ENCODE measurements around the gene ASS1. TPM values are rescaled to one million over a fixed set of nuclear protein-coding genes. Genes with fewer than 3 reads are reported as not detected.

Gene ASS1
- polyA plus RNA-seq, 2 of the 4 experiments (the other 2 are of a cell fraction): 11.3 to 32.5 TPM

GRCh38 chr9:130491830-130492482 is 47.2 kb downstream of the ASS1 start:
- ATAC-seq: no peak
- peaks cover 14% of the 10 kb centered on the region for H3K9me3 ChIP-seq
- no peaks in the 10 kb centered on the region for H3K4me1 ChIP-seq
- CTCF ChIA-PET: interaction anchor here (0.7 to 1.0 kb wide), 5 partner anchors 29 to 248 kb away, joined by 3 read pairs; no protein-coding TSS in a partner anchor
- TF ChIP-seq RARB (CRISPR knock-in tag; IDR thresholded peaks at IDR 0.05) (no peak), GATA3 (IDR thresholded peaks at IDR 0.05; ENCODE audit: borderline replicate concordance) (no peak)
- H3K27ac ChIP-seq: no peak overlapping the region
- 87% methylated on average over 15 of the region's 15 CpGs for WGBS (ENCODE audit: missing lambda C conversion rate)
- FAIRE-seq: no peak
- no peak overlapping the region for H3K4me3 ChIP-seq
- no peak overlapping the region for H3K4me2 ChIP-seq
- DNase-seq (ENCODE audit: low read depth in 1 of 2, low spot score in 1 of 2): no peak
- POLR2A ChIA-PET: no interaction called here

GRCh38 chr9:130493021-130493420 is 48.3 kb downstream of the ASS1 start:
- ATAC-seq (no peak), FAIRE-seq (no peak), DNase-seq (ENCODE audit: low read depth in 1 of 2, low spot score in 1 of 2) (no peak)
- Histone ChIP-seq H3K4me2 (no peak overlapping the region), H3K4me3 (no peak overlapping the region), H3K4me1 (no peaks in the 10 kb centered on the region), H3K27ac (no peak overlapping the region), H3K9me3 (peaks cover 14% of the 10 kb centered on the region)
- CTCF ChIA-PET: interaction anchor here (0.7 to 1.1 kb wide), 5 partner anchors 10 to 250 kb away, joined by 3 read pairs; no protein-coding TSS in a partner anchor
- whole genome bisulfite sequencing (ENCODE audit: missing lambda C conversion rate): 63% methylated on average over 7 of the region's 7 CpGs
- POLR2A ChIA-PET: no interaction called here
- TF ChIP-seq CBX2 (IDR thresholded peaks at IDR 0.05; ENCODE audit: borderline replicate concordance, low read depth) (no peak), EP300 (IDR thresholded peaks at IDR 0.05) (no peak), HMGXB4 (CRISPR knock-in tag; IDR thresholded peaks at IDR 0.05; ENCODE audit: borderline replicate concordance) (no peak), FOSL2 (IDR thresholded peaks at IDR 0.05) (no peak), FOSL2 (CRISPR knock-in tag; IDR thresholded peaks at IDR 0.05) (no peak), RFX5 (IDR thresholded peaks at IDR 0.05) (no peak), NFE2L2 (conservative IDR thresholded peaks at IDR 0.05; ENCODE audit: low read length) (no peak), RARB (CRISPR knock-in tag; IDR thresholded peaks at IDR 0.05) (no peak), PBX3 (IDR thresholded peaks at IDR 0.05) (no peak), ZNF302 (CRISPR knock-in tag; IDR thresholded peaks at IDR 0.05) (no peak), JUNB (IDR thresholded peaks at IDR 0.05) (no peak), RNF2 (IDR thresholded peaks at IDR 0.05; ENCODE audit: borderline replicate concordance, low read depth) (no peak), HOXB5 (CRISPR knock-in tag; IDR thresholded peaks at IDR 0.05) (no peak), ZFP36 (IDR thresholded peaks at IDR 0.05; ENCODE audit: borderline replicate concordance, partially characterized antibody) (no peak), POLR2A (IDR thresholded peaks at IDR 0.05; ENCODE audit: low read length) (no peak), ZC3H11A (IDR thresholded peaks at IDR 0.05) (no peak)

DNA sequence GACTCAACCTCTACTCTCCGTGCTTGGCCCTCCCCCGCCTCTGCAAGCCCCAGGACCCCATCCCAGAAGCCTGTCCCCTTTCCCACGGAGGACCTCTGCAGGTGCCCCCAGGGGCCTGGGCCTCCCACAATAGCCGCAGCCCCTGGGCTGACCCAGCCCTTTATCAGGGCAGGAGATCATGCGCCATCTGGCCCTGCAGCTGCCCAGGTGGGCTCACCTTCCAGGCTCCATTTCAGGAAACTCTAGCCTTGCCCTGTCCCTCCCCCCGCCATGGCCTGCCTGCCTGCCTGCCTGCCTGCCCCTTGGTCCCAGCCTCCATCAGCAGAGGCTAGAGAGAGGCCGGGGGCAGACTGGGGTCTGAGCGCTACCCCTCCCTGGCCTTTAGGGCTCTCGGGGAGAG is 48.7 kb downstream of the ASS1 start:
- TF ChIP-seq CHD4 (IDR thresholded peaks at IDR 0.05; ENCODE audit: borderline replicate concordance): no peak
- no peak for TF ChIP-seq HOXB13 (CRISPR knock-in tag; IDR thresholded peaks at IDR 0.05; ENCODE audit: low read depth)
- no peak for TF ChIP-seq ZNF302 (CRISPR knock-in tag; IDR thresholded peaks at IDR 0.05)
- TF ChIP-seq HDAC2 (IDR thresholded peaks at IDR 0.05): no peak
- no peak for TF ChIP-seq HOXA7 (CRISPR knock-in tag; IDR thresholded peaks at IDR 0.05)
- TF ChIP-seq, protein P1, sequence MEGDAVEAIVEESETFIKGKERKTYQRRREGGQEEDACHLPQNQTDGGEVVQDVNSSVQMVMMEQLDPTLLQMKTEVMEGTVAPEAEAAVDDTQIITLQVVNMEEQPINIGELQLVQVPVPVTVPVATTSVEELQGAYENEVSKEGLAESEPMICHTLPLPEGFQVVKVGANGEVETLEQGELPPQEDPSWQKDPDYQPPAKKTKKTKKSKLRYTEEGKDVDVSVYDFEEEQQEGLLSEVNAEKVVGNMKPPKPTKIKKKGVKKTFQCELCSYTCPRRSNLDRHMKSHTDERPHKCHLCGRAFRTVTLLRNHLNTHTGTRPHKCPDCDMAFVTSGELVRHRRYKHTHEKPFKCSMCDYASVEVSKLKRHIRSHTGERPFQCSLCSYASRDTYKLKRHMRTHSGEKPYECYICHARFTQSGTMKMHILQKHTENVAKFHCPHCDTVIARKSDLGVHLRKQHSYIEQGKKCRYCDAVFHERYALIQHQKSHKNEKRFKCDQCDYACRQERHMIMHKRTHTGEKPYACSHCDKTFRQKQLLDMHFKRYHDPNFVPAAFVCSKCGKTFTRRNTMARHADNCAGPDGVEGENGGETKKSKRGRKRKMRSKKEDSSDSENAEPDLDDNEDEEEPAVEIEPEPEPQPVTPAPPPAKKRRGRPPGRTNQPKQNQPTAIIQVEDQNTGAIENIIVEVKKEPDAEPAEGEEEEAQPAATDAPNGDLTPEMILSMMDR (IDR thresholded peaks at IDR 0.05): no peak
- no peak for TF ChIP-seq USF2 (IDR thresholded peaks at IDR 0.05)
- no peak for TF ChIP-seq SREBF2 (IDR thresholded peaks at IDR 0.05)
- no peak for TF ChIP-seq NPAS2 (CRISPR knock-in tag; IDR thresholded peaks at IDR 0.05; ENCODE audit: borderline replicate concordance)
- no peak for TF ChIP-seq KDM1A (IDR thresholded peaks at IDR 0.05; ENCODE audit: low read depth)
- TF ChIP-seq HOXB5 (CRISPR knock-in tag; IDR thresholded peaks at IDR 0.05): no peak
- no peak for TF ChIP-seq MAX (IDR thresholded peaks at IDR 0.05)
- no peak for TF ChIP-seq GATA3 (IDR thresholded peaks at IDR 0.05; ENCODE audit: borderline replicate concordance)
- Histone ChIP-seq H3K27ac (no peak overlapping the region), H3K4me3 (no peak overlapping the region), H3K9me3 (peaks cover 14% of the 10 kb centered on the region), H3K4me2 (no peak overlapping the region), H3K4me1 (no peaks in the 10 kb centered on the region)
- 77% methylated on average over 4 of the region's 9 CpGs for WGBS (ENCODE audit: missing lambda C conversion rate)
- ChIA-PET CTCF (interaction anchor here (1.0 to 1.1 kb wide), 2 partner anchors 11 to 18 kb away, joined by 3 read pairs; no protein-coding TSS in a partner anchor), POLR2A (no interaction called here)
- ATAC-seq (no peak), DNase-seq (ENCODE audit: low read depth in 1 of 2, low spot score in 1 of 2) (no peak), FAIRE-seq (no peak)

All from A549 (cell line).